Measurements from ENCODE around the gene PHPT1.
"Not testable (repeated sequence)": the region's sequence is repeated elsewhere in the genome, so short reads cannot be mapped to it uniquely, and the experiment has no call there.

The PHPT1 gene

DNA sequence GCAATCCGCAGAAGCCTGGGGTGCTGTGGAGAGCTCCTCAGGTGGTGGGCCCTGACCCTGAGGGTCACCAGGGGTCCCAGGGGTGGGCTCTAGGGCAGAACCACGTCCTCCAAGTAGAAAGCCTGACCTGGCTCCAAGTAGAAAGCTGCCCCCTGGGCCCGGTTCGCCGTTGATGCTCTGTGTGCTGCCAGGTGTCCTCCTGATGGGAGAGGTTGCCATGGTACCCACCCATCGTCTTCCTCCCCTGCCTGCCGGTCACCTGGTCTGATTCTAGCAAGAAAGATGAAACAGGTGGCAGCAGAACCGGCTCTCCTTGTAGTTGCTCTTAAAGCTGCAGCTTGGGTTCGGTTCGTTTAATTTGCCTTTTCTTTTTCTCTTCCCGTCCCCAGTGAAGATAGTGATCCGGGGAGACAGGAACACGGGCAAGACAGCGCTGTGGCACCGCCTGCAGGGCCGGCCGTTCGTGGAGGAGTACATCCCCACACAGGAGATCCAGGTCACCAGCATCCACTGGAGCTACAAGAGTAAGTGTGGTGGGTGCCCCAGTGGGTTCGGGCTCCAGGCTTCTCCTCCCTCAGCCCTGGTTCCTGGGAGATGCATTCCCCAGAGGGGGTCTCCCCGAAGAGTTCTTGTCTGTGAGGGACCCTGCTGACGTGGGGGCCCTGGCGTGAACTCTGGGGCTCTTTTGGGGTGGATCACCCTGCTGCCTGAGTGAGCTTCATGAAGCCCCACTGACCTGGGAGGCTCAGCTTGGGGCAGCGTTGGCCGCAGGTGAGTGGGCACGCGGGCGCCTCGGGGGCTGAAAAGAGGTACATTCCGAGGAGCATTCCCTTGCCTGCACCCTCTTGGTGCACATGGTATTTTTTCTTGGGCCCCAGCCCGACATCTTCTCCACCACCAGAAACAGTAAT is 25.8 kb upstream of the PHPT1 start:
- DNase-seq (ENCODE audit: low spot score) = no peak

DNA sequence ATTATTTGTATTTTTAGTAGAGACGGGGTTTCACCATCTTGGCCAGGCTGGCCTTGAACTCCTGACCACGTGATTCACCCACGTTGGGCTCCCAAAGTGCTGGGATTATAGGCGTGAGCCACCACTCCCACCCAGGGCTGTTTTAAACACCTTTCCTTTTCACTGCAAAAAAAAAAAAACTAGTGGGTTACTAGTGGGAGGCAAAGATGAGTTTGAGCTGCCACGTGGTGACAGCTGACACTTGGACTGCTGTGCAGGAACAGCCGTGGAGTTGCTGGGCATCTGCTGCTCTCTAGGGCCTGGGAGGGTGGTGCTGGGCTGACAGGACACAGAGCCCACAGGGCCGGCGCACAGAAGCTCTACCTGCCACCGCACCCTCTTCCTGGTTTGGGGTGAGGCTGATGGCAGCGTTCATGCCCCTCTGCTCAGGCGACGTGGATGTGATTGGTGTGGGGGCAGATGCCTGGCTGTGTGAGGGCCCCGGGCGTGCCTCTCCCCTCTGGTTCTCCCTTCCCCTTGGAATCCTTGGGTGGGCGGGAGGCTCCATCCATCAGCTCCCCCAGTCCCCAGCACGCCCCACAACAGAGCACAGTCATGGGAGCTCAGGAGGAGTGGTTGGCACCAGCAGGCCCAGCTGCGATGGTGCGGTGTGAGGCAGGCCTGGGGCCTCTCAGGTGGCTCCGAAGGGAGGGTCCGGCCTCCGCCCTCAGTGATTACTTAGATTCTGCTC is 24.5 kb upstream of the PHPT1 start:
- no peak for DNase-seq (ENCODE audit: low spot score)

GRCh38 chr9:136825295-136826187 is 23.7 kb upstream of the PHPT1 start:
- DNase-seq (ENCODE audit: low spot score) = no peak

GRCh38 chr9:136826188-136826541 is 23.0 kb upstream of the PHPT1 start:
- DNase-seq (ENCODE audit: low spot score) = no peak

DNA sequence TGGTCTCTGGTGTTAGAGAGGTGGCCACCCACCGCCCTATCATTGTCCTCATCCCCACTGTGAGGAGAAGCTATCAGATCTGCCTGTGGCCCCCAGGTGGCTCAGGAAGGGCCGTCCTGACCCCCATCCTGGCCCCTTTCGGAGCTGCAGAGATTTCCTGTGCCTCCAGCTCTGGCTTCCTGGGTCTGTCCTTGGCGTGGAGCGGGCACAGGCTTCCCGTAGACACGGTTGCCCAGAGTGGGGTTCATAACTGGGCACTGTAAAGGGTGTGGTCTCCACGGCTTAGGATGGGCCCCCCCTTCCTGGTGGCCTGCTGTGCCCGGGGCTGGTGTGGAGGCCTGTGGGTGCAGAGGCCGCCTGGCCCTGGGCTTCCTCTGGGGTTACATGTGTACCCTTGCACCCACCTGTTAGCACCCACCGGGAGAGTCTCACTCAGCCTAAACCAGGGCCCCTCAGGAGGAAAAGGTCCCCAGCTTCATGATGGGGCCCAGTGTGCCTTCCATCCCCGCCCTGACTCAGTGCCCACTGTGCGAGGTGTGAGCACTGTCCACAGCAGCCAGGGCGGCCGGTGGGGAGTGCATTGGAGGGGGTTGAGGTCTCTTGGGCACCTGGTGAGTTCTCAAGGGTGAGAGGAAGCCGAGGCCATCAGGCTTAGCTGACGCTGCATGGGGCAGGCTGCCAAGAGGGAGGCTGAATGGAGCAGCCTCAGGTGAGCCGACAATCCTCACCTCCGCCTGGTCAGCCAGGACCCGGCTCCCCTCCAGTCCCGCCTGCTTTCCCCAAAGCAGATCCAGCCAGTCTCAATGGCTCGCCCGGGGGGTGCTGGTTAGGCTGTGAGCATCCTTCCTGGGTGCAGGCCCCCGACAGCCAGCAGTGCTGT is 22.3 kb upstream of the PHPT1 start:
- DNase-seq (ENCODE audit: low spot score) = no peak

DNA sequence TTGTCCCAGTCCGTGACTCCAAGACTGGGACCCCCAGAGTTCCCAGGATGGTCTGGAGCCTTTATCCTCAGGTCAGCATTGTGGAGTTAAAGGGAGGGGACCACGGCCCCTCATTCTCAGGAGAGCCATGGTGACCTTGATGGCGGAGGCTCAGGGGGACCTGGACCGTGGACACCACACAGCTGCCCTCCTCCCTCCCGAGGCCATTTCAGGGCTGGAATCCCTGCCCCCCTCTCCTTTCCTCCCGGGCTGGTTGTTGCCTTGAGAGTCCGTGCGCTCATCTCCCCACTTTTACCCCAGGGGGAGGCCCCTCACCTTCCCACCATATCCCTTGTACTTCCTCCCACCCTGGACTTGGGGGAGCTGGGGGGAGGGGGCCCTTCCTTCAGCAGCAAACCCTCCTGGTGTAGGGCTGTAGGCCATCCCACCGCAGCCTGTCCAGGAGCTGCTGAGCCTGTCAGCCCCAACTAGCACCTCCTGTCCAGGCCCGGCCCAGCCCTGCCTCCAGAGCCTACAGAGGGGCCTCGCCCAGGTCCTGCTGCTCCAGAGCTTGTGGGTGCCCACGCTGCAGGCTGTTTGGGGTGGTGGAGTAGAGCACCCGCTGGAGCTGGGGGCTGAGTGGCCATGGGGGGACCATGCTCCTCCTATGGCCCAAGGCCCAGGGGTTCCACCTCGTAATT is 21.3 kb upstream of the PHPT1 start:
- no peak for DNase-seq (ENCODE audit: low spot score)

DNA sequence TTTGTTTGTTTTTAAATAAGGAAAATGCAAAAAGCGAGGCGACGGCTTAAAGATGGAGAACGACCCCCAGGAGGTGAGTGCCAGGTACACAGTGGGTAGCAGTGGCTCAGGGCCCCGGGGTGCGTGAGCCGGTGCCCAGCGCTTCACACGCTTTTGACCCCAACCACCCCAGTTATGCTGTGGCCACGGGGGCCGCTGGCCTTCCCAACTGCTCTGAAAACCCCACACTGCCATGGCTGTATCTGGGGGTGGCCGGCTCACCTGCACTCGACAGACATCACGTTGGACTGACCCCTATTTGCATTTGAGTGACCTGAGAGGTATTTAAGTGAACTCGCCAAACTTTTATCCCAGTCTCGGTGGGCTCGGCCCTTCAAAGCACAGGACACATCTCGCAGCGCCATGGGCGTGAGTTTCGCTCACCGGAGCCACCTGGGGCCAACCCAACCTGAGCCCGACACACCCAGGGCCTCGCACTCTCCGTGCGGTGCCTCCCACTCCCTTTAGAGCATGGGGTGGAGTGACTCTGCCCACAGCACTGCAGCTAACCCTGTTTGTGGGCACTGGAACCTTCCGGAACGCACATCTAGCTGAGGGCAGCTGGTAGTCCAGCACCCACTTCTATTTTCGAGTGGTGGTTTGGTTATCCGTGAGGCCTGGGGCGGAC is 20.6 kb upstream of the PHPT1 start:
- no peak for DNase-seq (ENCODE audit: low spot score)

DNA sequence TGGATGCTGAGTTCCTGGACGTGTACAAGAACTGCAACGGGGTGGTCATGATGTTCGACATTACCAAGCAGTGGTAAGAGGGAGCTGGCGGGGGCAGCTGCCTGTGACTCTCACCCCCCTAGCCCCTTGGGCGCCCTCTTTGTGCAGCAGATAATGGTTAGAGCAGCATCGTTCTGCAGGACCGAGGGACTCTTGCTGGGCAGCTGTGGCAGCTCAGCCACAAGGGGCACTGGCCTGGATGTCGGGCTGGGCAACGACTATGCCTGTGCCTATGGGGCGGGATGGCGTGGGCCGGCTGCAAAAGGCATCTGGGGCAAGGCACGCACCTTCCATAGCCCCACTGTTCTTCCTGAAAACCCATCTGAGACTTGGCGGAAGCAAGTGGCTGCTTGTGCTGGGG is 19.8 kb upstream of the PHPT1 start:
- DNase-seq (ENCODE audit: low spot score) = no peak

DNA sequence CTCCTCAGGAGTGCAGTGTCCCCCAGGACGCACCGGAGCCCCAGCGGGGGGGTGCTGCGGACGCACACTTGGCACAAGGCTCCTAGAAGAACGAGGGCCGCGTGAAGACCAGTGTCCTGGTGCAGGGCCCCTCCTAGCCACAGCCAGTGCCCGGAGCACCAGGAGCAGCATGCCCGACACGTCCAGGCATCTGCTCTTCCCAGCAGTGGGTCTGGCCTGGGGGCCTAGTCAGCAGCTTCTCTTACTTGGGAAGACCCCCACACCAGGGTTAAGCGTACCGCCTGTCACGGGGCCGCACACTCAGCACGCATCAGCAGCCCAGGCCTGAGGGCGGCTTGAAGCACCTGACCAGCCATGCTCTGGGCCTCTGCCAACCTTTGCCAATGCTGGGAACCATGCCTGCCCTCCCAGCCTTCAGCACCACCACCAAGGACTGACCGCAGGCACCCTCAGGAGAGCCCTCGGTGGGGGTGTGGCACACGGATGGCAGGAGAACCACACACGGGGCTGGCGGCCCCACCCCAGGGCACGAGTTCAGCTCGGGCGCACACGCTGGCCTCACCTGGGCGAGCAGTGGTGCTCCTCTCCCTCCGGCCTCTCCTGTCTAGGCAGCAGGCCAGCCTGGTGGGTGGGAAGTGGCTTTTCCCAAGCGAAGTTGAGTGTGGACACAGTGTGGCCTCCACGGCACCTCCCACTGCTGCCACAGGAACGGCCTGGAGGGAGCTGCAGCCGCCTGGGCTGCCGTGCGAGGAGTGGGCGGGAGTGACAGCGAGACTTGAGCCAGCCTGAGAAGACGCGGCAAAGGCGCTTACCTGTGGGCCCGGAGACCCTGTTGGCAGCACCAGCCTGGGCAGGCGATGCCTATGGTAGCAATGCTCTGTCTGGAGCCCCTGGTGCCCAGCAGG is 19.0 kb upstream of the PHPT1 start:
- no peak for DNase-seq (ENCODE audit: low spot score)

DNA sequence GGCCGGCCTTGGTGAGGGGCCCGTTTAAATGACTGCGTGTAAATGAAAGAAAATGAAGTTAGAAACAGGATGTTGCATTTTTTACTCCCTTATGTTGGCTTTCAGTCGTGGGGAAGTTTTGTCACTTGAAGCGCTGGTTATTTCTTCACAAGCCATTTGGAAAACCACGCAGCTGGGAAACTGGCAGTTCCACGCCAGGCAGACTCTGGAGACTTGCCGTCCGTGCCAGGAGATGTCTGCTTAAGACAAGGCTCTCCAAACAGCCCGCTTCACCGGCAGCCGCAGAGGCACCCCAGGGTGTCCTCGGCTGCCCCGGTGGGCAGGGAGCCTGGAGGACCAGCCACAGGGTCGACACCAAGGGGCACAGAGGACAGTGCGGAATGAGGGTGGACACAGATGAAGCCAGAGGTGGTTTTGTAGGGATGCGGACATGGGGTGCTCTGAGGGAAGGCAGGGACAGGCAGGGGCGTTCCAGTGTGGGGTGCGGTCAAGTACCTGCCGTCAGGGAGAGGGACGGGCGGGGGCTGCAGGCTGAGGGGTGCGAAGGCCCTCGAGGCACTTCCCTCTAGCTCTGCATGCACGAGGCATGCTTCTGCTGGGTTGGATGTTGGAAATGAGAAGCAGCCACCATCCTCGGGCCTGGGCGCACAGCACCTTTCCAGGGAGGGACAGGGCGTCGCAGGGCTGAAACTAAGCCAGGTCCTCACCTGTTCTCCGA is 18.0 kb upstream of the PHPT1 start:
- no peak for DNase-seq (ENCODE audit: low spot score)

- DNase-seq (ENCODE audit: low spot score) = no peak
Observed at GRCh38 chr9:136831720-136832104, 17.5 kb upstream of the PHPT1 start.

- DNase-seq (ENCODE audit: low spot score) = no peak
Observed at GRCh38 chr9:136832581-136832980, 16.6 kb upstream of the PHPT1 start.

DNA sequence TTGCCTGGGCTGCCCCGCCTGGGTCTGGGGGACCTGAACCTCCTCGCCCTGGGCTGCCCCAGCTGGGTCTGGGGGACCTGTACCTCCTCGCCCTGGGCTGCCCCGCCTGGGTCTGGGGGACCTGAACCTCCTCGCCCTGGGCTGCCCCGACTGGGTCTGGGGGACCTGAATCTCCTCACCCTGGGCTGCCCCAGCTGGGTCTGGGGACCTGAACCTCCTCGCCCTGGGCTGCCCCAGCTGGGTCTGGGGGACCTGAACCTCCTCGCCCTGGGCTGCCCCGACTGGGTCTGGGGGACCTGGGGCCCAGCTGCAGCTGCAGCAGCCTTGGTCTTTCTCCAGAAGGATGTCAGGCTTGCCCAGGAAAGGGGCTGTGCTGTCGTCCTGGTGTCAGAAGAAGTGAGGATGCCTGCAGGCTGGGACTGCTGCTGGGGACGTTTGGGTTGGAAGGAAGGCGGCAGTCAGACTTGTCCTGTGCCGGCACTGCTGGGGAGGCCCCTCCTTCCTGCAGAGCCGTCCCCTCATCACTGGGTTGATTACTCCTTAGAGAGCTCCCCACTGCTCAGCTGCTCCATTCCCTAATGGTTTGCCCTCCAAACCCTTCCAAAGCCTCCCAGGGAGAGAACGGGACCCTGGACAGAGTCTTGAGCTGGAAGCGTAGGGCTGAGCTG is 15.7 kb upstream of the PHPT1 start:
- not testable (repeated sequence) for DNase-seq (ENCODE audit: low spot score)

GRCh38 chr9:136835162-136835931 is 13.9 kb upstream of the PHPT1 start:
- no peak for DNase-seq (ENCODE audit: low spot score)

DNA sequence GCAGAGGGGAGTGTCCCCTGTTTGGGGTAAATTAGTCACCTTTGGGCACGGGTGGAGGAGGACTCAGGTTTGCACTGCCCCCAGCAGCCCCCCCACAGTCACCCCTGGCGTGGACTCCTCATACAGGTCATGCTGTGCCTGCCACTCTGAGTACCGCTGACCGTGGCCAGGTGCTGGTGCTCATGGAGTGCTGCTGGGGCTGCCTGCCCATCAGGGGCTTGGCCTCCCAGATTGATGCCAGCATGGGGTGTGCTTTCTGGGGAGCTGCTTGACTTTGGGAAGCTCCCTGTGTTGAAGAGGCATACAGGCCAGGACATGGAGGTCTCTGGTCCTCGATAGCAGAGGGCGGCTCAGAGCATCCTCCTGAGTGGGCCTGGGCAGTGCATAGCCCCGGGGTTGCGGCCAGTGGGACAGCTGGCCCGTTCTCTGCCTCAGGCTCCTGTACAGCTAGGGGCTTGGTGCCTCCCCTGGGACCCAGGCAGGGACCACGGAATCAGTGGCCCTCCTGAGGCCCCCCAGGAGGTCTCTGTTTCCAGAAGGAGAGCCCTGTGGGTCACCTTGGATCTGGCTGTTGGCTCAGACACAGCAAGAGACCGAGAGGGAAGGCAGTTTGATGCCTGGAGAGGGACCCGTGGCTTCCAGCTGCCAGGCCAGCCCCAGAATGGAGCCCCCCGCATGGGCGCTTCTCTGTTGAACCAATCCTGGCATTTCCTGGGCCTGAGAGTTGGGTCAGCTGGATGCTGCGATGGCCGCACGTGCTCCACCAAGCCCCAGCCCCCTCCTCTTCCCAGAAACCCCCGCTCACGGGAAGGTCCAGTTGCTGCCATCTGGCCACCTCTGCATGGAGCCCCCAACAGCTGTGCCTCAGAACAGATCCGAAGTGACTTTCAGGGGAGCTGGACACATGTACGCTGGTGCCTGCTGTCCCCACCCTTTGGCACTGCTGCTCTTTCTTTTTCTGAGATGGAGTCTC is 13.0 kb upstream of the PHPT1 start:
- DNase-seq (ENCODE audit: low spot score) = no peak
